DMS153 treated with DMSO at 0.1 percent for 48 hours (cell line): ENCODE data around the gene TMEM267.
"Not testable (repeated sequence)": the region's sequence is repeated elsewhere in the genome, so short reads cannot be mapped to it uniquely, and the experiment has no call there.

Experiments
- DNase-seq: peaks from one replicate; lab custom pipeline; 2025; ENCODE audit not compliant: unreplicated experiment; lab: John Stamatoyannopoulos, UW

The TMEM267 gene

DNA sequence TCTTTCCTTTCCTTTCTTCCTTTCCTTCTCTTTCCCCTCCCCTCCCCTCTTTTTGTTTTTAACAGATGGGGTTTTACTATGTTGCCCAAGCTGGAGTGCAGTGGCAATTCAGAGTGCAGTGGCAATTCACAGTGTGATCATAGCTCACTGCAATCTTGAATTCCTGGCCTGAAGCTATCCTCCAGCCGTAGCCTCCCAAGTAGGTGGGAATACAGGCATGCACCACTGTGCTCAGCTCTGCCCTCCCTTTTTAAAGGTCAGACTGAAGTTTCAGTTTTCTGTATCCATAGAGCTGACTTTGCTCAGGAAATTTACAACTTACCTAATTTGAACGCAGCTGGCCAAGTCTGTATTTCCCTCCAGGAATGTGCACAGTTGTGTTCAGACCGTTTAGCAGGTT, 72.2 kb downstream of the TMEM267 start:
- DNase-seq: no peak

DNA sequence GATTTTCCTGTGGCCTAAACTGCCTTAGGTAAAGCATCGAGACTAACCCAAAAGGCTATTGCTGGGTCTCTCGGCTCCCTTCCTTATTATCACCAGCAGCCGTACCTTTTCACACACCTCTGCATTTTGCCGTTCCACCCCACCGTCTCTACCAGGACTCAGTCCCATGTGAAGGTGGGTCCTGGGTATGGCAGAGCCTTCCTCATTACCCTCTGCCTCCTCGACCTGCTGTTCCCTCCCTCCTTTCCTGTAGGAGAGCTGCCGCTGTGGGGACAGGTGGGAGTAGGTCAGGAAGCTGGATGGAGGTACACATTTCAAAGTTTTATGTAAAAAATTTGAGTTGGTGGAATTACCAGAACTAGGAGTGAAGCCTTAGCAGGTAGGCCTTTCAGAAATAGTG, 73.3 kb downstream of the TMEM267 start:
- DNase-seq: no peak

DNA sequence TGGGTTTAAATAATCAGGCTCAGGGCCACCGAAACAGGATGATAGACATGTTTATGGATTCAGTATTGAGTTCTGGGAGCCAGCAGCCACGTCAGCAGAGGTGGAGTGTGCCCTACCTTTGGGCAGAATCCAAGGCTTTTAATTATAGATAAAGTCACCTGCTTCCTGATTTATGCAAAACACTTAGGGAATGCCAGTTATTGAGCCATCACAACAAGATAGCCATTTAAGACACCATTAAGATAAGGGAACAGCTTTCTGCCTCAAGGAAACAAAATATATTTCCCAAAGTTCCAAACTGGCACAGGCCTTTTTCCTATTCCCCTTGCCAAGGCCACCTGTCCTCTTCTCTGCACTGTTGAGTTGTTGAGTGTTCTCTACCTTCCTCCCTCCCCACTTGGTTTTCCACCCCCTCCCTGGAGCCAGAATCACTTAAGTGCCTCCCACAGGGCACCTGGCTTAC, 73.8 kb downstream of the TMEM267 start:
- peak; percentile 33 for DNase-seq

DNA sequence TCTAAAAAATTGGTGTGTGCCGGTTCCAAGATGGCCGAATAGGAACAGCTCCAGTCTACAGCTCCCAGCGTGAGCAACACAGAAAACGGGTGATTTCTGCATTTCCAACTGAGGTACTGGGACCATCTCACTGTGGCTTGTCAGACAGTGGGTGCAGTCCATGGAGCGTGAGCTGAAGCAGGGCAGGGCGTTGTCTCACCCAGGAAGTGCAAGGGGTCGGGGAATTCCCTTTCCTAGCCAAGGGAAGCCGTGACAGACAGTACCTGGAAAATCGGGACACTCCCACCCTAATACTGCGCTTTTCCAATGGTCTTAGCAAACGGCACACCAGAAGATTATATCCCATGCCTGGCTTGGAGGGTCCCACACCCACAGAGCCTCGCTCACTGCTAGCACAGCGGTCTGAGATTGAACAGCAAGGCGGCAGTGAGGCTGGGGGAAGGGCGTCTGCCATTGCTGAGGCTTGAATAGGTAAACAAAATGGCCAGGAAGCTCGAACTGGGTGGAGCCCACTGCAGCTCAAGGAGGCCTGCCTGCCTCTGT, 81.1 kb downstream of the TMEM267 start:
- DNase-seq: not testable (repeated sequence)

DNA sequence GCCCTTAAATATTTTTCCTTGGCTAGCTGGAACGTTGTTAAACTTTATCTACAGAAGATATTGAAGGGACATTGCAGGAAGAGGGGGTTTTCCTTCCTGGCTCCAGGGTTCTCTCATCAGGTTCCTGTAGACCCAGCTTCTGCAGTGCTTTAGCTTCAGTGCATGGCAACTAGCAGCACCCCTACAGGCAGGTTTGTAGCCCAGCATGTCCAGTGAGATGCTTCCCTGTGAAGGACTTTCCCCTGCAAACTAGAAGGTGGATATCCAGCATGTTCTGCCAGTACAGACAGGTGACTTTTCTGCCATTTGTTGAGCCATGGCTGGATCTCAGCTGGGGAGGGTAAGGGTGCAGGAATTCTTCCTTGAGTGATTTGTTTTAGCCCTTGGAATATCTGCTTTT, 81.8 kb downstream of the TMEM267 start:
- no peak for DNase-seq

DNA sequence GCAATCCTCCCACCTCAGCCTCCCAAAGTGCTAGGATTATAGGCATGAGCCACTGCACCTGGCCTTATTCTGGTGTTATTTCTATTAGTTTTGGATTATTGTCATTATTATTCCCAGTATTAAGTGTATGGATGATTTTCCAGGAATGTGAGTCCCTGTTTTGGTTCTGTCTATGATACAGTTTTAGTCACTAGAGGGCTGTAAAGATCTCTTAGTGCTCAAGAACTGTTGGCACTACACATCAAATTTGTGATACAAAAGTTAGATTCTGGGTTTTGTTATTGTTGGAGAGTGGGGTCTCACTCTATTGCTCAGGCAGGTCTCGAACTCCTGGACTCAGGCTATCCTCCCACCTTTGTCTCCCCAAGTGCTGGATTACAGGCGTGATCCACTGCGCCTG, 83.6 kb downstream of the TMEM267 start:
- DNase-seq: no peak

DNA sequence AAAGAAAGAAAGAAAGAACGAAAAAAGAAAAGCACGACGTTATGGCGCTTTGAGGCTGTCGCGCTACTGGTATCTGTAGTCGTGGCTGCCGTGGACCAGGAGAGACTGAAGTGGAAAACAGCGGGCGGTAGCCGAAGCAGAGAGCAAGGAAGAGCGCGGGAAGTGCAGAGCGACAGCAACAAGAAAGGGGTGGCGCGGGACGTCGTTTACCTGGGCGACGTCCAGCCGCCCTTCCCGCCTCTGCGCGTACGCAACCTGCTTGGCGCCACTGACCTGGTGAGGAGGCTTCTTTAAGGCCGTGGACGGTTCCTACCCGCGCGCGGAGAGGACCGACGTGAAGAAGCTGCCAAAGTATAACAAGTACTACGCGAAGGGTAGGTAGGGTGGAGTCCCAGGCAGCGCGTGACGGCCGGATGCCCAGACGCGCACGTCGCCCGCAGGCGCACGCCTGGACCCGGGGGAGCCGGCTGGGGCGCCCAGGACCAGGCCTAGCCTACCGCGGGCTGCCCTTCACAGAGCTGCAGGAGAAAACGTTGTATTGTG, 86.8 kb downstream of the TMEM267 start:
- peak; percentile 34 for DNase-seq
